ENCODE data around the gene RET. TPM values are rescaled to one million over a fixed set of nuclear protein-coding genes. Genes with fewer than 3 reads are reported as not detected.

RET gene
- polyA plus RNA-seq, 3 donors = 0.08 to 0.39 (median 0.14) TPM

- 90% methylated on average over 8 of the region's 11 CpGs for WGBS (ENCODE audit: insufficient coverage)
- intact Hi-C loops (cut with micrococcal nuclease) = no loop called here
- no peak overlapping the region for H2AFZ ChIP-seq (ENCODE audit: insufficient read depth, low read depth, low read length, poor library complexity, severe bottlenecking)
- no peak overlapping the region for H3K4me3 ChIP-seq (replicated peaks in 1 of 3; ENCODE audit: low read depth in 2 of 3, low read length in 3 of 3)
- DNase-seq = no peak
- Mint-ChIP-seq H3K9me3 (no peaks in the 10 kb centered on the region), H3K36me3 (no peaks in the 10 kb centered on the region), H3K27me3 (ENCODE audit: low read depth in 3 of 3) (peaks cover 0 to 3% (median 0%) of the 10 kb centered on the region in 3 donors), H3K4me3 (no peak overlapping the region), H3K4me1 (no peaks in the 10 kb centered on the region), H3K27ac (no peak overlapping the region)
- no peaks in the 10 kb centered on the region for H3K9me3 ChIP-seq (replicated peaks in 1 of 2; ENCODE audit: control insufficient read depth in 1 of 2, insufficient read depth in 1 of 2, low read length in 2 of 2)
- no peaks in the 10 kb centered on the region for H3K27me3 ChIP-seq (ENCODE audit: control insufficient read depth in 2 of 2, insufficient read depth in 2 of 2, low read length in 2 of 2)
- no peaks in the 10 kb centered on the region for H3K36me3 ChIP-seq (replicated peaks in 1 of 2; ENCODE audit: control insufficient read depth in 1 of 2, insufficient read depth in 2 of 2, low read length in 2 of 2)
- H3K27ac ChIP-seq (ENCODE audit: low read depth in 1 of 2, low read length in 2 of 2) = no peak overlapping the region
- no peaks in the 10 kb centered on the region for H3K79me2 ChIP-seq (ENCODE audit: insufficient read depth, low read length)
- no peak overlapping the region for H3K9ac ChIP-seq (ENCODE audit: insufficient read depth, low read length, poor library complexity, severe bottlenecking)
- no peaks in the 10 kb centered on the region for H3K4me1 ChIP-seq (ENCODE audit: control insufficient read depth in 1 of 2, insufficient read depth in 2 of 2, low read length in 2 of 2)
- TF ChIP-seq CTCF (IDR thresholded peaks at IDR 0.05) = no peak
- no peak overlapping the region for H3K4me2 ChIP-seq (replicated peaks; ENCODE audit: extremely low read depth, low read length, poor library complexity, severe bottlenecking)
- H4K20me1 ChIP-seq (ENCODE audit: insufficient read depth, low read length) = no peaks in the 10 kb centered on the region
These were observed 12.4 kb upstream of the RET start for GRCh38 chr10:43064331-43065075.

DNA sequence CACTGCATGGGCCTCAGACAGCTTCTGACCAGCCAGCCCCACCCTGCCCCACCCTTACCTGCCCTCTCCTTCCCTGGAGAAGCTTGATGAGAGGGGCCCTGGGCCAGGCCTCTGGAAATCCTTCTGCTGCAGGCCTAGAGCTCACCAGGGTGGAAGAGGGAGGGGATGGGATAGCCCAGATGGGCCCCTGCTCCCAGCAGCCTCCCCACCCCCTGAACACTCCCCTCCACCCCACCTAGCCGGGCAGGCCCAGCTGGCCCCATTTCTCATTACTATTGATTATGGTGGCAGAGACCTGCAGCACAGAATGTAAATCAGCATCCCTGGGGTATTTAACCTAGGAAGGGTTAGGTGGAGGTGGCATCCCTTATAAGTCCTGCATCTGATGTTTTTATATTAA is 11.6 kb upstream of the RET start:
- H3K9me3 ChIP-seq (replicated peaks in 1 of 2; ENCODE audit: control insufficient read depth in 1 of 2, insufficient read depth in 1 of 2, low read length in 2 of 2) = no peaks in the 10 kb centered on the region
- no peaks in the 10 kb centered on the region for H3K4me1 ChIP-seq (ENCODE audit: control insufficient read depth in 1 of 2, insufficient read depth in 2 of 2, low read length in 2 of 2)
- no peak overlapping the region for H3K27ac Mint-ChIP-seq
- intact Hi-C loops (cut with micrococcal nuclease) = no loop called here
- no peaks in the 10 kb centered on the region for H4K20me1 ChIP-seq (ENCODE audit: insufficient read depth, low read length)
- WGBS (ENCODE audit: insufficient coverage) = no CpG with 5 or more reads among the region's 1 CpG
- DNase-seq = no peak
- no peak overlapping the region for H3K4me2 ChIP-seq (replicated peaks; ENCODE audit: extremely low read depth, low read length, poor library complexity, severe bottlenecking)
- no peaks in the 10 kb centered on the region for H3K27me3 ChIP-seq (ENCODE audit: control insufficient read depth in 2 of 2, insufficient read depth in 2 of 2, low read length in 2 of 2)
- H3K9ac ChIP-seq (ENCODE audit: insufficient read depth, low read length, poor library complexity, severe bottlenecking) = no peak overlapping the region
- no peaks in the 10 kb centered on the region for H3K79me2 ChIP-seq (ENCODE audit: insufficient read depth, low read length)
- H3K4me3 Mint-ChIP-seq = no peak overlapping the region
- no peak overlapping the region for H3K27ac ChIP-seq (ENCODE audit: low read depth in 1 of 2, low read length in 2 of 2)
- peaks cover 0 to 3% (median 0%) of the 10 kb centered on the region in 3 donors for H3K27me3 Mint-ChIP-seq (ENCODE audit: low read depth in 3 of 3)
- no peaks in the 10 kb centered on the region for H3K4me1 Mint-ChIP-seq
- H3K36me3 Mint-ChIP-seq = no peaks in the 10 kb centered on the region
- no peak overlapping the region for H2AFZ ChIP-seq (ENCODE audit: insufficient read depth, low read depth, low read length, poor library complexity, severe bottlenecking)
- no peak for TF ChIP-seq CTCF (IDR thresholded peaks at IDR 0.05)
- H3K4me3 ChIP-seq (replicated peaks in 1 of 3; ENCODE audit: low read depth in 2 of 3, low read length in 3 of 3) = no peak overlapping the region
- H3K36me3 ChIP-seq (replicated peaks in 1 of 2; ENCODE audit: control insufficient read depth in 1 of 2, insufficient read depth in 2 of 2, low read length in 2 of 2) = no peaks in the 10 kb centered on the region
- H3K9me3 Mint-ChIP-seq = no peaks in the 10 kb centered on the region

Measured in CD14-positive monocyte (primary cell).